Gastrocnemius medialis (tissue), 4 donors: ENCODE measurements around the gene CYP1A1.

ENCODE experiments used
- CTCF ChIP-seq, 5 experiments: fragments of 450-650 bp in 3 of 5; fragments of 200-600 bp in 2 of 5; sonication (generic) in 2 of 5; IDR thresholded peaks in 4 of 5; conservative IDR thresholded peaks in 1 of 5; 1 replicate in 4 of 5; 2 replicates in 1 of 5; pipeline ENCODE4 v1.5.1; 2016 to 2019; ENCODE audit warnings: antibody characterized with exemption in 5 of 5, mild to moderate bottlenecking in 3 of 5, moderate library complexity in 3 of 5
- POLR2A ChIP-seq, 2 donors: fragments of 450-650 bp; IDR thresholded peaks; one replicate each; pipeline ENCODE4 v1.6.1; 2017; ENCODE audit warnings: antibody characterized with exemption in 2 of 2, mild to moderate bottlenecking in 2 of 2, moderate library complexity in 2 of 2

GRCh38 chr15:74712311-74712710 is 13.0 kb downstream of the CYP1A1 start:
- TF ChIP-seq POLR2A (IDR thresholded peaks at IDR 0.05) = no peak
- no peak for TF ChIP-seq CTCF (IDR thresholded peaks at IDR 0.05 in 4 of 5, conservative IDR thresholded peaks at IDR 0.05 in 1 of 5)
